ENCODE results near the gene ACOX2. TPM values are rescaled to one million over a fixed set of nuclear protein-coding genes. Genes with fewer than 3 reads are reported as not detected.

Gene ACOX2
- total RNA-seq, 1 experiment from 2014 or later: 0.85 TPM

DNA sequence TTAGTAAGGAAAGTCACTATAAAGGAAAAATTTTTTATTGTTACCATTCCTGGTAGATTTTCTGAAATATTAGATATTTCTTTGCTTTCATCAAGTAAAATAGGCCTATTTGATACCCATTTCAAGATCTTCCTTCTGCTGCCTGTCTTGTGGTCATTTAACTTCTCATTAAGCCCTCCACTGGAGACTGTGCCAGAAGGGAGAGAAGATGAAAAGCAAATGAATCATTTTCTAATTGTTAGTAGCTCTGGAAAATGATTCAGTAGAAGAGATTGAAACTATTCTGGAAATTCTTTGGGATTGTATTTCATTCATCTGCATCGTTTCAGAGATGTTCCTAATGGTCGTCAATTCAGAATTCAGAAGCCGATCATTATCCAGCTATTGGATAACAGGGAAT lies 41.9 kb downstream of the ACOX2 start:
- no peak overlapping the region for H3K4me2 ChIP-seq (ENCODE audit: insufficient read depth, insufficient read length, low read length)
- H3K27me3 Mint-ChIP-seq (ENCODE audit: low read depth): 0 out of 2 replicates have a peak, but pooled peaks cover 5% of the 10 kb centered on the region
- H3K23ac ChIP-seq (ENCODE audit: insufficient read length, low read depth, low read length): no peak overlapping the region
- H4K5ac ChIP-seq (ENCODE audit: insufficient read length, low read depth, low read length): no peak overlapping the region
- no peaks in the 10 kb centered on the region for H3K27me3 ChIP-seq (ENCODE audit: insufficient read depth, low read length)
- H3K4me1 ChIP-seq (ENCODE audit: insufficient read depth, low read length): peaks cover 10% of the 10 kb centered on the region
- no peak overlapping the region for H3K4ac ChIP-seq (ENCODE audit: low read depth, low read length)
- H4K91ac ChIP-seq (ENCODE audit: insufficient read length, low read depth, low read length): no peak overlapping the region
- H3K56ac ChIP-seq (ENCODE audit: insufficient read length, low read depth, low read length): no peak overlapping the region
- TF ChIP-seq, protein P1, sequence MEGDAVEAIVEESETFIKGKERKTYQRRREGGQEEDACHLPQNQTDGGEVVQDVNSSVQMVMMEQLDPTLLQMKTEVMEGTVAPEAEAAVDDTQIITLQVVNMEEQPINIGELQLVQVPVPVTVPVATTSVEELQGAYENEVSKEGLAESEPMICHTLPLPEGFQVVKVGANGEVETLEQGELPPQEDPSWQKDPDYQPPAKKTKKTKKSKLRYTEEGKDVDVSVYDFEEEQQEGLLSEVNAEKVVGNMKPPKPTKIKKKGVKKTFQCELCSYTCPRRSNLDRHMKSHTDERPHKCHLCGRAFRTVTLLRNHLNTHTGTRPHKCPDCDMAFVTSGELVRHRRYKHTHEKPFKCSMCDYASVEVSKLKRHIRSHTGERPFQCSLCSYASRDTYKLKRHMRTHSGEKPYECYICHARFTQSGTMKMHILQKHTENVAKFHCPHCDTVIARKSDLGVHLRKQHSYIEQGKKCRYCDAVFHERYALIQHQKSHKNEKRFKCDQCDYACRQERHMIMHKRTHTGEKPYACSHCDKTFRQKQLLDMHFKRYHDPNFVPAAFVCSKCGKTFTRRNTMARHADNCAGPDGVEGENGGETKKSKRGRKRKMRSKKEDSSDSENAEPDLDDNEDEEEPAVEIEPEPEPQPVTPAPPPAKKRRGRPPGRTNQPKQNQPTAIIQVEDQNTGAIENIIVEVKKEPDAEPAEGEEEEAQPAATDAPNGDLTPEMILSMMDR (conservative IDR thresholded peaks at IDR 0.05): no peak
- no peaks in the 10 kb centered on the region for H3K79me1 ChIP-seq (ENCODE audit: insufficient read depth, low read depth, low read length, poor library complexity, severe bottlenecking)
- peak overlapping the region in 2 of 3 experiments; percentile 71 to 94; a peak in 3 of 7 replicates for H3K27ac Mint-ChIP-seq
- H3T11ph ChIP-seq (ENCODE audit: low read length): no peak overlapping the region
- no CpG with 5 or more reads among the region's 3 CpGs for WGBS (ENCODE audit: extremely low coverage, insufficient read length, low lambda C conversion rate)
- peaks cover 59 to 67% of the 10 kb centered on the region in 2 experiments for H3K4me1 Mint-ChIP-seq
- H3K9me3 ChIP-seq (ENCODE audit: control insufficient read depth, low read depth, low read length): no peaks in the 10 kb centered on the region
- DNase-seq: no peak
- H3K9me3 Mint-ChIP-seq: no peaks in the 10 kb centered on the region
- H2BK12ac ChIP-seq (ENCODE audit: insufficient read length, low read depth, low read length): no peak overlapping the region
- H3K27ac ChIP-seq (ENCODE audit: insufficient read length, low read depth, low read length): no peak overlapping the region
- H2BK5ac ChIP-seq (ENCODE audit: insufficient read length, low read length): no peak overlapping the region
- peaks cover 12 to 14% (median 14%) of the 10 kb centered on the region in 3 experiments for H3K36me3 Mint-ChIP-seq (ENCODE audit: insufficient read depth in 1 of 3, low read depth in 3 of 3)
- H3K18ac ChIP-seq (ENCODE audit: insufficient read length, low read depth, low read length): no peak overlapping the region
- no peak overlapping the region for H3K14ac ChIP-seq (ENCODE audit: insufficient read depth, low read length)
- no peak overlapping the region for H4K8ac ChIP-seq (replicated peaks; ENCODE audit: insufficient read length, low read depth, low read length)
- peak overlapping the region in 1 of 2 experiments; percentile 67; a peak in 3 of 5 replicates for H3K4me3 Mint-ChIP-seq
- H2BK120ac ChIP-seq (ENCODE audit: low read depth, low read length, poor library complexity, severe bottlenecking): no peak overlapping the region
- H2BK15ac ChIP-seq (ENCODE audit: low read depth, low read length): no peak overlapping the region
- H3K9ac ChIP-seq (ENCODE audit: extremely low read depth, insufficient read length, low read length): no peak overlapping the region
- H3K79me2 ChIP-seq (ENCODE audit: insufficient read depth, low read length): peaks cover 7% of the 10 kb centered on the region; the same call in 1 of the 2 replicates
- H2BK20ac ChIP-seq (ENCODE audit: low read depth, low read length, poor library complexity, severe bottlenecking): no peak overlapping the region
- H2AK5ac ChIP-seq (ENCODE audit: insufficient read length, low read length): no peak overlapping the region
- H3K23me2 ChIP-seq (ENCODE audit: insufficient read length, low read depth, low read length, poor library complexity, severe bottlenecking): peaks cover 8% of the 10 kb centered on the region
- no peaks in the 10 kb centered on the region for H4K20me1 ChIP-seq (ENCODE audit: control insufficient read depth, insufficient read depth, insufficient read length)
- H2AFZ ChIP-seq (ENCODE audit: low read length): no peak overlapping the region
